Transverse colon (tissue), 4 donors: ENCODE measurements around the gene DDB1.

ENCODE experiments used
- POLR2A ChIP-seq: fragments of 450-650 bp; IDR thresholded peaks from one replicate; pipeline ENCODE4 v1.6.1; 2016; ENCODE audit warnings: antibody characterized with exemption, mild to moderate bottlenecking, moderate library complexity
- POLR2AphosphoS5 ChIP-seq, 3 donors: sonication (generic); formaldehyde crosslinking; IDR thresholded peaks; one replicate each; pipeline ENCODE4 v1.6.1; 2016; ENCODE audit warnings: antibody characterized with exemption in 3 of 3
- TF ChIP-seq, protein P1 (sequence below), 5 experiments: fragments of 200-600 bp in 3 of 5; fragments of 450-650 bp in 2 of 5; sonication (generic) in 3 of 5; IDR thresholded peaks; 1 replicate in 2 of 5; 2 replicates in 3 of 5; pipeline ENCODE4 v1.5.1; 2016 to 2017; ENCODE audit warnings: antibody characterized with exemption in 5 of 5, inconsistent platforms in 3 of 5, mild to moderate bottlenecking in 2 of 5, moderate library complexity in 1 of 5

DNA sequence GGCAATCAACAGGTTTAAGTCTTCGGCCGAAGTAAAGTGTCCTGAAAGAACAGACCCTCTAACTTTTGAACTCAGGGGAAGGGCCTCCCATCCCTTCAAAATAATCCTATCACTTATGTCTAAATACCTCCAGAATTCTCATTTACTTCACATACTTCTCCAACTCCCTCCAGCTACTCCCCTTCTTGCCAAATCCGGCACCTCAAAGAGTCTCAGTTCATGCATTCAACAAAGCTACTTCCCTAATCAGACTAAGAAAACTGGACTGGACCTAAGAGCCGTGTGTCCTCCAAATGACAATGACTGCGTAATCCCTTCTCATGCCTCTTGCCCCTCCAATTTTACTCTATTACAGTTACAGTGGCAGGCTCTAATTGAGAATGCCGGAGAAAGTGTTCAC lies 1.3 kb downstream of the DDB1 start:
- TF ChIP-seq, protein P1, sequence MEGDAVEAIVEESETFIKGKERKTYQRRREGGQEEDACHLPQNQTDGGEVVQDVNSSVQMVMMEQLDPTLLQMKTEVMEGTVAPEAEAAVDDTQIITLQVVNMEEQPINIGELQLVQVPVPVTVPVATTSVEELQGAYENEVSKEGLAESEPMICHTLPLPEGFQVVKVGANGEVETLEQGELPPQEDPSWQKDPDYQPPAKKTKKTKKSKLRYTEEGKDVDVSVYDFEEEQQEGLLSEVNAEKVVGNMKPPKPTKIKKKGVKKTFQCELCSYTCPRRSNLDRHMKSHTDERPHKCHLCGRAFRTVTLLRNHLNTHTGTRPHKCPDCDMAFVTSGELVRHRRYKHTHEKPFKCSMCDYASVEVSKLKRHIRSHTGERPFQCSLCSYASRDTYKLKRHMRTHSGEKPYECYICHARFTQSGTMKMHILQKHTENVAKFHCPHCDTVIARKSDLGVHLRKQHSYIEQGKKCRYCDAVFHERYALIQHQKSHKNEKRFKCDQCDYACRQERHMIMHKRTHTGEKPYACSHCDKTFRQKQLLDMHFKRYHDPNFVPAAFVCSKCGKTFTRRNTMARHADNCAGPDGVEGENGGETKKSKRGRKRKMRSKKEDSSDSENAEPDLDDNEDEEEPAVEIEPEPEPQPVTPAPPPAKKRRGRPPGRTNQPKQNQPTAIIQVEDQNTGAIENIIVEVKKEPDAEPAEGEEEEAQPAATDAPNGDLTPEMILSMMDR (IDR thresholded peaks at IDR 0.05) = no peak
- TF ChIP-seq POLR2A (no peak), POLR2AphosphoS5 (IDR thresholded peaks at IDR 0.05) (no peak)
